ENCODE results near the gene UAP1L1. TPM values are rescaled to one million over a fixed set of nuclear protein-coding genes. Genes with fewer than 3 reads are reported as not detected.

UAP1L1 gene
- total and polyA plus RNA-seq, 12 donors = 0.28 to 68.7 (median 15.1) TPM

- TF ChIP-seq CTCF (IDR thresholded peaks at IDR 0.05) (no peak), POLR2A (IDR thresholded peaks at IDR 0.05) (no peak)
- H3K27ac ChIP-seq = no peak overlapping the region
- H3K36me3 ChIP-seq (replicated peaks in 1 of 2) = peaks cover 0 to 7% of the 10 kb centered on the region in 2 donors
- H3K9me3 ChIP-seq (replicated peaks in 1 of 3) = no peaks in the 10 kb centered on the region
- peaks cover 5% of the 10 kb centered on the region for H3K27me3 ChIP-seq
- H3K4me3 ChIP-seq = no peak overlapping the region
- peaks cover 0 to 8% of the 10 kb centered on the region in 2 donors for H3K4me1 ChIP-seq (replicated peaks in 1 of 2)
- DNase-seq = no peak
- 78 to 84% (median 83%) methylated on average over 5 to 9 of the region's 9 CpGs for WGBS, 4 donors
- intact Hi-C loops (cut with DNase I) = loop anchor here in 1 of 2 donors (5.0 kb wide), 1 partner anchor 252 kb away; no protein-coding TSS in a partner anchor
Measured at GRCh38 chr9:137038916-137039315, 38.4 kb upstream of the UAP1L1 start.

GRCh38 chr9:137039611-137040366 is 37.5 kb upstream of the UAP1L1 start:
- H3K27ac ChIP-seq = no peak overlapping the region
- H3K9me3 ChIP-seq (replicated peaks in 1 of 3) = no peaks in the 10 kb centered on the region
- DNase-seq = no peak
- peaks cover 0 to 7% of the 10 kb centered on the region in 2 donors for H3K36me3 ChIP-seq (replicated peaks in 1 of 2)
- TF ChIP-seq CTCF (IDR thresholded peaks at IDR 0.05) (no peak), POLR2A (IDR thresholded peaks at IDR 0.05) (no peak)
- peaks cover 0 to 4% of the 10 kb centered on the region in 2 donors for H3K4me1 ChIP-seq (replicated peaks in 1 of 2)
- H3K4me3 ChIP-seq = no peak overlapping the region
- intact Hi-C loops (cut with DNase I) = loop anchor here in 1 of 2 donors (5.0 kb wide), 1 partner anchor 252 kb away; no protein-coding TSS in a partner anchor
- WGBS, 4 donors = 87 to 96% (median 90%) methylated on average over 11 to 32 of the region's 32 CpGs
- peaks cover 13% of the 10 kb centered on the region for H3K27me3 ChIP-seq

GRCh38 chr9:137040568-137040967 is 36.7 kb upstream of the UAP1L1 start:
- DNase-seq = no peak
- intact Hi-C loops (cut with DNase I) = no loop called here
- Histone ChIP-seq H3K36me3 (replicated peaks in 1 of 2) (peaks cover 0 to 7% of the 10 kb centered on the region in 2 donors), H3K4me1 (replicated peaks in 1 of 2) (peaks cover 0 to 8% of the 10 kb centered on the region in 2 donors), H3K27me3 (peaks cover 13% of the 10 kb centered on the region), H3K27ac (peak overlapping the region in 2 of 5 donors; percentile 27 to 41), H3K4me3 (no peak overlapping the region), H3K9me3 (replicated peaks in 1 of 3) (no peaks in the 10 kb centered on the region)
- no peak for TF ChIP-seq POLR2A (IDR thresholded peaks at IDR 0.05)
- TF ChIP-seq CTCF (IDR thresholded peaks at IDR 0.05) = no peak
- WGBS, 4 donors = 65 to 89% (median 73%) methylated on average over 15 to 23 of the region's 23 CpGs

GRCh38 chr9:137041124-137041523 is 36.2 kb upstream of the UAP1L1 start:
- no peak for TF ChIP-seq POLR2A (IDR thresholded peaks at IDR 0.05)
- Histone ChIP-seq H3K36me3 (replicated peaks in 1 of 2) (peaks cover 0 to 7% of the 10 kb centered on the region in 2 donors), H3K27me3 (peaks cover 16% of the 10 kb centered on the region), H3K4me1 (replicated peaks in 1 of 2) (peaks cover 2 to 11% of the 10 kb centered on the region in 2 donors), H3K27ac (peak overlapping the region in 2 of 5 donors; percentile 27 to 41), H3K4me3 (no peak overlapping the region), H3K9me3 (replicated peaks in 1 of 3) (no peaks in the 10 kb centered on the region)
- peak in 2 of 7 donors; percentile 46 to 73 for DNase-seq
- 24 to 64% (median 48%) methylated on average over 7 to 16 of the region's 16 CpGs for WGBS, 4 donors
- intact Hi-C loops (cut with DNase I) = no loop called here
